ENCODE results near the gene ZNF618.

ZNF618 gene

GRCh38 chr9:113885183-113886025 lies 9.3 kb downstream of the ZNF618 start:
- no peak for DNase-seq

- no peak for DNase-seq
Observed at GRCh38 chr9:113886026-113886369, 9.9 kb downstream of the ZNF618 start.

GRCh38 chr9:113886466-113886865 lies 10.4 kb downstream of the ZNF618 start:
- no peak for DNase-seq

- DNase-seq, result no peak
Observed at GRCh38 chr9:113886933-113887332, 10.8 kb downstream of the ZNF618 start.

- no peak for DNase-seq
Observed at GRCh38 chr9:113887436-113887835, 11.3 kb downstream of the ZNF618 start.

GRCh38 chr9:113888336-113888735 lies 12.2 kb downstream of the ZNF618 start:
- DNase-seq, result no peak

GRCh38 chr9:113888976-113889375 lies 12.9 kb downstream of the ZNF618 start:
- no peak for DNase-seq

GRCh38 chr9:113890704-113891103 lies 14.6 kb downstream of the ZNF618 start:
- no peak for DNase-seq

- DNase-seq, result no peak
Observed at GRCh38 chr9:113892861-113893491, 16.9 kb downstream of the ZNF618 start.

- DNase-seq, result no peak
Observed at GRCh38 chr9:113894166-113894565, 18.1 kb downstream of the ZNF618 start.

GRCh38 chr9:113895526-113895925 lies 19.4 kb downstream of the ZNF618 start:
- no peak for DNase-seq

GRCh38 chr9:113896713-113897112 lies 20.6 kb downstream of the ZNF618 start:
- no peak for DNase-seq

- DNase-seq, result no peak
Observed at GRCh38 chr9:113898151-113898550, 22.0 kb downstream of the ZNF618 start.

- no peak for DNase-seq
Observed at GRCh38 chr9:113898596-113898995, 22.5 kb downstream of the ZNF618 start.

- no peak for DNase-seq
Observed at GRCh38 chr9:113899205-113899604, 23.1 kb downstream of the ZNF618 start.

- no peak for DNase-seq
Observed at GRCh38 chr9:113901221-113901688, 25.1 kb downstream of the ZNF618 start.

GRCh38 chr9:113903514-113904077 lies 27.5 kb downstream of the ZNF618 start:
- DNase-seq, result no peak

- DNase-seq, result no peak
Observed at GRCh38 chr9:113906411-113907110, 30.5 kb downstream of the ZNF618 start.

- no peak for DNase-seq
Observed at GRCh38 chr9:113907282-113907681, 31.2 kb downstream of the ZNF618 start.

GRCh38 chr9:113909421-113909820 lies 33.3 kb downstream of the ZNF618 start:
- DNase-seq, result no peak

GRCh38 chr9:113910036-113910639 lies 34.0 kb downstream of the ZNF618 start:
- no peak for DNase-seq

- no peak for DNase-seq
Observed at GRCh38 chr9:113911850-113912557, 35.9 kb downstream of the ZNF618 start.

Measured in activated effector memory CD4-positive, alpha-beta T cell treated with Interleukin-2 at 50 U/mL for 16 hours (primary cell).